SU-DHL-6 (cell line): Measurements from ENCODE around the gene SDC1.

ENCODE experiments used
- H2AFZ ChIP-seq: fragments of 200-600 bp; sonication (generic); 2 replicates; pipeline ENCODE4 v1.6.1; 2014; ENCODE audit warnings: low read depth, mild to moderate bottlenecking, moderate library complexity, mixed read lengths, antibody characterized with exemption, low read length; ENCODE audit not compliant: severe bottlenecking
- H3F3A ChIP-seq: fragments of 200-600 bp; shearing (Covaris generic); 2 replicates; pipeline ENCODE4 v1.6.0; 2016; ENCODE audit warnings: antibody characterized with exemption, mild to moderate bottlenecking; ENCODE audit not compliant: insufficient read depth
- H3K27ac ChIP-seq: fragments of 200-600 bp; sonication (generic); 2 replicates; pipeline ENCODE4 v1.5.1; 2016; ENCODE audit warnings: low read depth, mild to moderate bottlenecking, low read length, moderate library complexity, mixed read lengths
- H3K27me3 ChIP-seq: fragments of 200-600 bp; sonication (generic), shearing (Covaris generic); 2 replicates; pipeline ENCODE4 v1.6.0; 2014; ENCODE audit warnings: mild to moderate bottlenecking, low read length
- H3K36me3 ChIP-seq: fragments of 200-600 bp; sonication (generic); 2 replicates; pipeline ENCODE4 v1.6.1; 2014; ENCODE audit warnings: mild to moderate bottlenecking, low read length, mixed read lengths
- H3K4me2 ChIP-seq: fragments of 300-600, 200-600 bp; shearing (Covaris generic), sonication (generic); 2 replicates; pipeline ENCODE4 v1.6.0; 2014; ENCODE audit warnings: low read length, low read depth, mild to moderate bottlenecking; ENCODE audit not compliant: poor library complexity, severe bottlenecking
- H3K4me3 ChIP-seq: fragments of 200-600 bp; sonication (generic); 2 replicates; pipeline ENCODE4 v1.5.1; 2014; ENCODE audit warnings: antibody characterized with exemption, low read length, mild to moderate bottlenecking, mixed read lengths; ENCODE audit not compliant: insufficient read depth, poor library complexity, severe bottlenecking
- H3K79me2 ChIP-seq: fragments of 200-600 bp; sonication (generic); 2 replicates; pipeline ENCODE4 v1.6.1; 2014; ENCODE audit warnings: mild to moderate bottlenecking, low read length, moderate library complexity; ENCODE audit not compliant: insufficient read depth
- H3K9ac ChIP-seq: fragments of 200-600 bp; sonication (generic); 2 replicates; pipeline ENCODE4 v1.7.0; 2014; ENCODE audit warnings: mild to moderate bottlenecking, low read length
- H3K9me2 ChIP-seq: fragments of 200-600 bp; sonication (generic); replicated peaks from 2 replicates; pipeline ENCODE4 v1.6.1; 2014; ENCODE audit warnings: low read length; ENCODE audit not compliant: insufficient read depth
- H3K9me3 ChIP-seq: fragments of 200-600 bp; sonication (generic); 2 replicates; pipeline ENCODE4 v1.6.1; 2014; ENCODE audit warnings: low read length, mixed read lengths; ENCODE audit not compliant: insufficient read depth
- H4K20me1 ChIP-seq: fragments of 200-600 bp; sonication (generic); 2 replicates; pipeline ENCODE4 v1.6.1; 2014; ENCODE audit warnings: low read depth, mild to moderate bottlenecking, antibody characterized with exemption, low read length, moderate library complexity, mixed read lengths
- EZH2phosphoT487 ChIP-seq: fragments of 200-600 bp; sonication (generic), shearing (Covaris generic); conservative IDR thresholded peaks from 2 replicates; pipeline ENCODE4 v1.6.1; 2018; ENCODE audit warnings: mild to moderate bottlenecking, antibody characterized with exemption, low read length, moderate library complexity, mixed read lengths
- TF ChIP-seq, protein P1 (sequence below): fragments of 200-600 bp; sonication (generic); IDR thresholded peaks from one replicate; pipeline ENCODE4 v1.5.1; 2017; ENCODE audit warnings: antibody characterized with exemption, mild to moderate bottlenecking, low read length, moderate library complexity; ENCODE audit not compliant: insufficient read depth, poor library complexity, severe bottlenecking

SDC1 gene

GRCh38 chr2:20229322-20230113, 4.6 kb upstream of the SDC1 start:
- no peak overlapping the region for H3K27ac ChIP-seq
- H3K79me2 ChIP-seq: no peaks in the 10 kb centered on the region
- no peak overlapping the region for H3K4me2 ChIP-seq
- H3K9me3 ChIP-seq: no peaks in the 10 kb centered on the region
- TF ChIP-seq, protein P1, sequence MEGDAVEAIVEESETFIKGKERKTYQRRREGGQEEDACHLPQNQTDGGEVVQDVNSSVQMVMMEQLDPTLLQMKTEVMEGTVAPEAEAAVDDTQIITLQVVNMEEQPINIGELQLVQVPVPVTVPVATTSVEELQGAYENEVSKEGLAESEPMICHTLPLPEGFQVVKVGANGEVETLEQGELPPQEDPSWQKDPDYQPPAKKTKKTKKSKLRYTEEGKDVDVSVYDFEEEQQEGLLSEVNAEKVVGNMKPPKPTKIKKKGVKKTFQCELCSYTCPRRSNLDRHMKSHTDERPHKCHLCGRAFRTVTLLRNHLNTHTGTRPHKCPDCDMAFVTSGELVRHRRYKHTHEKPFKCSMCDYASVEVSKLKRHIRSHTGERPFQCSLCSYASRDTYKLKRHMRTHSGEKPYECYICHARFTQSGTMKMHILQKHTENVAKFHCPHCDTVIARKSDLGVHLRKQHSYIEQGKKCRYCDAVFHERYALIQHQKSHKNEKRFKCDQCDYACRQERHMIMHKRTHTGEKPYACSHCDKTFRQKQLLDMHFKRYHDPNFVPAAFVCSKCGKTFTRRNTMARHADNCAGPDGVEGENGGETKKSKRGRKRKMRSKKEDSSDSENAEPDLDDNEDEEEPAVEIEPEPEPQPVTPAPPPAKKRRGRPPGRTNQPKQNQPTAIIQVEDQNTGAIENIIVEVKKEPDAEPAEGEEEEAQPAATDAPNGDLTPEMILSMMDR: no peak
- no peak for TF ChIP-seq EZH2phosphoT487
- no peak overlapping the region for H2AFZ ChIP-seq
- no peaks in the 10 kb centered on the region for H3K9me2 ChIP-seq
- H3K27me3 ChIP-seq: no peaks in the 10 kb centered on the region
- no peaks in the 10 kb centered on the region for H3F3A ChIP-seq
- H3K36me3 ChIP-seq: no peaks in the 10 kb centered on the region
- no peaks in the 10 kb centered on the region for H4K20me1 ChIP-seq
- H3K9ac ChIP-seq: no peak overlapping the region
- no peak overlapping the region for H3K4me3 ChIP-seq

GRCh38 chr2:20227894-20228505, 3.1 kb upstream of the SDC1 start:
- Histone ChIP-seq H2AFZ (no peak overlapping the region), H3K9ac (no peak overlapping the region), H3K27me3 (no peaks in the 10 kb centered on the region), H4K20me1 (no peaks in the 10 kb centered on the region), H3K36me3 (no peaks in the 10 kb centered on the region), H3K9me3 (no peaks in the 10 kb centered on the region), H3K4me2 (no peak overlapping the region), H3K9me2 (no peaks in the 10 kb centered on the region), H3F3A (no peaks in the 10 kb centered on the region), H3K27ac (no peak overlapping the region), H3K79me2 (no peaks in the 10 kb centered on the region), H3K4me3 (no peak overlapping the region)
- TF ChIP-seq, protein P1: no peak
- no peak for TF ChIP-seq EZH2phosphoT487

GRCh38 chr2:20226152-20226545, 1.2 kb upstream of the SDC1 start:
- Histone ChIP-seq H3K9me2 (no peaks in the 10 kb centered on the region), H3K27me3 (no peaks in the 10 kb centered on the region), H3K9ac (no peak overlapping the region), H3K9me3 (no peaks in the 10 kb centered on the region), H3K4me2 (no peak overlapping the region), H3K36me3 (no peaks in the 10 kb centered on the region), H3K79me2 (no peaks in the 10 kb centered on the region), H2AFZ (no peak overlapping the region), H4K20me1 (no peaks in the 10 kb centered on the region), H3F3A (no peaks in the 10 kb centered on the region), H3K4me3 (no peak overlapping the region), H3K27ac (no peak overlapping the region)
- TF ChIP-seq, protein P1: no peak
- TF ChIP-seq EZH2phosphoT487: no peak
